ENCODE data around the gene STAG1. TPM values are rescaled to one million over a fixed set of nuclear protein-coding genes. Genes with fewer than 3 reads are reported as not detected.

STAG1 gene
- total and polyA plus RNA-seq, 9 of the 15 experiments (the other 6 are each of a cell fraction or from before 2014, with no cell fraction given): 2.7 to 17.7 (median 8.8) TPM

- TF ChIP-seq PRDM10 (IDR thresholded peaks at IDR 0.05; ENCODE audit: partially characterized antibody) (no peak), MNT (conservative IDR thresholded peaks at IDR 0.05) (no peak), CEBPG (CRISPR knock-in tag; IDR thresholded peaks at IDR 0.05) (no peak), CEBPG (tag; conservative IDR thresholded peaks at IDR 0.05 in 1 of 2, IDR thresholded peaks at IDR 0.05 in 1 of 2) (no peak), KAT2B (IDR thresholded peaks at IDR 0.05; ENCODE audit: low read depth, low read length) (no peak)
These were observed 98.5 kb downstream of the STAG1 start (continued) for GRCh38 chr3:136653628-136654027.

All from K562 (cell line).